HG03139 (cell line): ENCODE data around the gene TXK.
A peak's percentile ranks its signal among the peaks of the same experiment; 100 is the strongest.

Experiments
- ATAC-seq: cut with Tn5 transposase; IDR thresholded peaks from one replicate; pipeline ENCODE4 v1.9.1; 2021; ENCODE audit not compliant: unreplicated experiment

The TXK gene

GRCh38 chr4:48138511-48138910, 4.5 kb upstream of the TXK start:
- ATAC-seq: no peak

GRCh38 chr4:48137846-48138245, 3.8 kb upstream of the TXK start:
- ATAC-seq: no peak

GRCh38 chr4:48133669-48134068, 381 bp downstream of the TXK start:
- ATAC-seq: no peak

DNA sequence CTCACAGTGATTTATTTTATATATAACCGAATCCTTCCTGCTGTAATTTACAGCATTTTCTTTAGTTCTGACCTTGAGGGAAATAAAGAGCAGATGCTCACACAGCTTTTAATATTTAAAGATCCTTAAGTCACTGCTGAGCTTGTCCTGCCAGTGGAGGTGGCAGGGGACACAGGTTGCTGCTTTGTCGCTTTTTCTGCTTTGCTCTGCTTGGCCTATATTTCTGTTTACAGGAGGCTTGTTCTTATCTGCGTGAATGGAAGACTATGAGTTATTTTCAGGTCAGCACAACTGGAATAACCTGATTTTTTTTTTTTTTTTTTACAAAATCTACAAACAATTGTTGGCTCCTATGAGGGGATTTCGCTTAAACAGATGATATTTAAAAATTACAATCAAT, 2.3 kb downstream of the TXK start:
- ATAC-seq: no peak

- ATAC-seq: no peak
These were observed 4.0 kb downstream of the TXK start for GRCh38 chr4:48130100-48130499.

DNA sequence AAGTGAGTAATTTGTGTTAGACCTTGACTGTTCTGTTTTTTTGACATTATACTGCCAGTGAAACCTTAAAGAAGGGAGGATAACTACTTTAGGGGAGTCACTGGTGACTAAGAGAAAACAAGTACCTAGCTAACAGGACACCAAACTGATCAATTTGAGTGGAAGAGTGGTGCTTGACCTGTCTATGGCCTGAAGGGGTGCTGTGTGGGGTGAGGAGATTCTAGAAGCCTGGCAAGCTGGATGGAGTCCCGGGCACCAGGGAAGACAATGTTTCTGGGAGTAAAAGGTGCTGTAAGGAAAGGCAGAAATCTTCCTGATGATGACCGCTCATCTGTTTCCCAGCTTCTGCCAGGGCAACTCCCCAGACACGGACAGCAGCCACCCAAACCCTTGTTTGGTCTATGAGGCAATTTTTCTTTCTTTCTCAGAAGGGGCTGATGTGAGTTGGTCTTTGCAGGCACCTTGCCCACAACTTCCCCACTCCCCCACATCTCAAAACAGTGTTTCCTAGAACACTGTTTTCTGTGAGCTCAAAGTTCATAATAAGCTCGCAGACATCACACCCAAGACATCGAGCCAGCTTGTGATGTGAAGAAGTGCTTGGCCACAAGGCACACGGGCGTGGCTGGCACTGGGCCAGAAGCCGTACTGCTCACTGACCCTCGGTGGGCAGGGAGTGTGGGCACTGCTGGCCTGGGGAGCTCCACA, 4.6 kb downstream of the TXK start:
- no peak for ATAC-seq

DNA sequence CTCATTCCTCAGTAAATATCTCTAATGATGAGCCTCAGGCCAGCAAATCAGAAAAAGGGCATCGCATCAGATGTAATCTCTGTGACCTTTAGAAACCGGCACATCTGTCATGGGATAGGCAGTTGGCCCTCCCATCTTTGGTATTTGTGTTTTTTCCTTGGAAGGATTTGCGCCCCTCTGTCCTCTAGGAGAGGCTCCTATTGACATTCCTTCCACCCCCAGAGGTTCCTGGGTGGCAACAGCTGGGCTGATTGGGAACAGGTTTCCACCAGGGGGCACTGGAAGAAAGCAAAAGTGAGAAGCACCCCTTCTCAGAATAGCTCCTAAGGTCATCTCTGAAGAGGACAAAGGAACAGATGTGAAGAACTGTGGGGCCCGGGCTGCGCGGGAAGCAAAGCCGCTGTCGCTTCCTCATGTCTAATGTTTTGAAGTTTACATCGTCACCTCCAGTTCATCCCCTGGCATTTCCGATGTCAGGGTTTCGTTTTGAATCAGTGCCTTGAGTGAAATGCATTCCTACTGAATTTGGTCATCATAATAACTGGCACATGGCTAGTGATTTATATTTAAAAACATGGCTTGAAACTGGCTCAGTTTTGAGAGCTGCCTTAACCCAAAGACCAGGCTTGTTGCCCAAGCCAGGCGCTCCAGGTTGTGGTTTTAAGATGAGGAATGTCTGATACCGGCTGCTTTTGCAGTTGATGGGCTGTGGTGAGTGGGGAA, 6.2 kb downstream of the TXK start:
- peak; percentile 82 for ATAC-seq

DNA sequence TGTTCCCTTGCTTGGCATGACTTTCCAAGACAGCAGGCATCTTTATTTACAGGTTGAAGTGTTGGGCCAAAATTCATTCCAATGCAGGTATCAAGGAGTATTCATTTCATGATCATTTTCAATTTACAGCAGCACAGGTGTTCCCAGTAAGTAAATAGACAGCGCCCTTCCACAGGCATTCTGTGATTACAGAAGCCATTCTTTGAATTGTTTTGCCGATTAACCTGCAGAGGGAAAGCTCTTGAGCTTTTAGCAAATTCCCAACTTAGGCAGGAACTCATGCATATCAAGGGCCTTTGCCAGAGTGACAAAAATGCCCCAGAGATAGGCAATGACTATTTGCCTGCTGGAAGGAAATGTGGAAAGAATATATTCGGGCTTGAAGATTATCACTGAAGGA, 6.8 kb downstream of the TXK start:
- no peak for ATAC-seq

GRCh38 chr4:48126621-48127020, 7.4 kb downstream of the TXK start:
- ATAC-seq: no peak

DNA sequence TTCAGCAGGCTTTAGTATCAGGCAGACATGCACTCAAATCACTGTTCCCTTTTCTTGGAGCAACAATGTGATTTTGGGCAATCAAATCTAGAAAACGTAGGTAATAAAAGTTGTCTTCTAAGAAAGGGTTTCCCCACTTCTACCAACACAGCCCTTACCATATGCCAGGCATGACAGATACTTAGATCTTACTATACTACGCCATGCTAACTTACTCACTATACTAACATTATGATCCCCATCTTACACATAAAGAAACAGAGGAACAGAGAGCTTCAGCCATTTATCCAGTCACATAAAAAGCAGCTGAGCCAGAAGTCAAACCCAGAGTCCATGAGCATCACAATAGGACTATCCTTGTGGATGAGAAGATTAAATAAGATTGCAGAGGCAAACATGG, 9.2 kb downstream of the TXK start:
- no peak for ATAC-seq

GRCh38 chr4:48122756-48123155, 11.3 kb downstream of the TXK start:
- no peak for ATAC-seq

DNA sequence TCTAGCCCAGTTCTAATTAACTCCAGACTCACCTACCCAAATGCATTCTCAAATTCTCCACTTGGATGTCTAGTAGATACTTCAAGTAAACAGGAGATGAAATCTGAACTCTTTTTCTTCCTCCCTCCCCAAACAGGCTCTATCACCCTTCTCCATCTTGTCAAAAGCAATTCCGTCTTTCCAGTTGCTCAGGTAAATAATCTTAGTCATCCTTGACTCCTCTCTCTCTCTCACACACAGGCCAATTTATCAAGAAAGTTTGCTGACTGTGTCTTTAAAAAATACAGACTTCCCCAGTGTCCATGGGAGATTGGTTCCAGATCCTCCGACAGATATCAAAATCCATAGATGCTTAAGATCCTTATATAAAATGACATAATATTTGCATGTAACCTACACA, 12.9 kb downstream of the TXK start:
- ATAC-seq: no peak

- no peak for ATAC-seq
These were observed 13.9 kb downstream of the TXK start for GRCh38 chr4:48120132-48120531.

DNA sequence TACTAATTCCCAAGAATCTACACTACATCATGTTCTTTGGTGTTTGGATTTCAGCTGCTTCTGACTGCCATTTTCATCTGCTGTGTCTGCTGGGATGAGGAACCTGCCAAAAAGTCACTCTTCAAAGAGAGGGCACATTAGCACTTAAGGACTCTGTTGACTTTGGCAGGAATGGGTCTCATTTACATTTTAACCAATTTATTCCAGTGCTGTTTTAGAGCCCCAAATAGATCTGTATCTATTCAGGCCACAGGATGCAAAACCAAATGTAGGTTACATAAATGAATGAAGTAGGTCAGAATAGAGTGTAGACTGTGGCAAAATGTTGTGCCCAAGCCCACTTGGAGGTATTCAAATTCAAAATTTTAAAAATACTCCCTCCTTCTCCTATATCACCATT, 14.4 kb downstream of the TXK start:
- ATAC-seq: no peak

DNA sequence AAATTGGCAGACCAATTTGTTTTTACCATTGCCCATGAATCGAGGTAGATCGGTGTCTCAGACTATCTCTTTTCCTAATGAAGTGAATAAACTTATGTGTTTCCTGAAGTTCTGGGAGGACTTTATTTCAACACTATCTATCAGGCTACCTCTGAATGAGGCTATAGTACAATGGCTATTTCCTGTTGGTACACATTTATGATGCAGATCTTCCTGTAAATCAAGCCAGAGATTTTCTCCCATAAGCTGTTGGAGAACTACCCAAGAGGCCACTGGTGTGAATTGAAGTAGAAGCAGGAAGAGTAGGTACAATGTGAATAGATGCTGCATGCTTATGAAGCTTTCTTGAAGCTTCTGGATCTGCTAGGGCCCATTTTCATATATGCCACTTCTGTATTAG, 16.0 kb downstream of the TXK start:
- ATAC-seq: no peak

DNA sequence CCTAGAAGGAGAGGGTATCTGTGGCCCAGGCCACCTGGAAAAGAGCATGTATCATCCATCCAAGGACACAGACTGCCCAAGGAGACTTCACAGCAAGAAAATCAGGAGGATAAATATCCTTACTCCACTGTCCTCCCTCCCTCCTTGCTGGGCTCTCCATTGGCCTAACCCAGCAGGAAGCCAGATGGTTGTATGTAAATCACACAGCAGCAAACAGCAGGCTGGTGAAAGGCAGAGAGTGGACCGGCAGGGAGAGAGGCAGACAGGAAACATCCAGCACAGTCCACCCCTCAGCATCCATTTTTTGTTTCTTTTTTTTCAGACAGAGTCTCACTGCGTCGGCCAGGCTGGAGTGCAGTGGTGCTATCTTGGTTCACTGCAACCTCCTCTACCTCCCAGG, 17.5 kb downstream of the TXK start:
- no peak for ATAC-seq

- no peak for ATAC-seq
These were observed 19.6 kb downstream of the TXK start for GRCh38 chr4:48114412-48114811.

DNA sequence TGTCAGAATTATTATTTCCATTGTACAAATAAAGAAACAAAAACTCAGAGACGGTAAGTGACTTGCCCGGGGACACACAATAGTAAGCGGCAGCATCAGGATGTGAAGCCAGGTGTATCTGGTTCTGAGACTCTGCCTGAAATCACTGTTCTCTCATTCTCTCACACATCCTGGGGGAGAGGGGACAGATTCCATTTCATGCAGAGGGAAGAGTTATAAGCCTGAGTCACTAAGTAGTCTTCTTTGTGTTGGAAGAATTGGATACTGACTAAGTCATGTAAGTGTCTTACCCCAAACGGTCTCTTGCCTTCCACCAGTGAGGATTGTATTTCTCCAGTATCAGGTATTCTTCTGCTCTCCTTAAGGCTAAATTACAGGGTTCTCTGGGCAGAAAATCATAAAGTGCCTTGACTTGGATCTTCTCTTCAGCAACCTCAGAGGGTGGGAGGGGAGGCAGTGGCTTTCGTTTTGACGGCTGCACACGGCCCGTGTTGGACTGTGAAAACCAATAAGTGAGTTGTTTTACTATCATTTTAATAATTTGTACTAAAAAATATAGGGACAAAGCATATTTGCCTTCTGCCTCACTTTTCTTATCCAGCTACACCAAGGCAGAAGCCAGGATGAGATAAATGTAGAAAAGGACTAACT, 21.9 kb downstream of the TXK start:
- no peak for ATAC-seq

DNA sequence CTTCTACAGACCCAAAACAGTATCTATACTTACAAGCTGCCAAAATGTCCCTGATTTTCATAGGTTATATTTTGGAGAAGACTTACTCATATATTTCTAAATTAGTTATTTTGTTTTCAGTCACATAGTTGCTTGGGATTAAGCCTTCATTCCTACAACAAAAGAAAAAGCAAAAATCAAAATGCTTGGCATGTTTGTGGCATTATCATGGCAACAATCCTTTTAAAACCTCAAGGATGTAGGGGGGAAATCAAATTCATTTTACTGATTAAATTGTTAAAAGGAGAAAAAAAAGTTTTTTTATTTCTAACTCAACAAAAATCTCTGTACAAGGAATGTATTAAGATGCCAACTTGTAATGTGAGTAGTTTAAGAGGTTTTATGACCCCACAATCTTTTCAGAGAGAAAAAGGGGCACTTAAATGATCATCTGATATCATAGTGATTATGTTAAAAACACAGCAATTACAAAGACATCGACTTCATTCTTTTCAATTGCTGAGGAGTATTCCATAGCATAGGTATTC, 23.5 kb downstream of the TXK start:
- no peak for ATAC-seq

GRCh38 chr4:48109413-48110263, 24.4 kb downstream of the TXK start:
- ATAC-seq: no peak
